Spleen (tissue), 7 donors: ENCODE results near the gene TET3.

ENCODE experiments used
- POLR2A ChIP-seq, 3 donors: fragments of 450-650 bp; IDR thresholded peaks; one replicate each; pipeline ENCODE4 v1.5.1; 2017; ENCODE audit warnings: antibody characterized with exemption in 3 of 3, mild to moderate bottlenecking in 1 of 3
- POLR2AphosphoS5 ChIP-seq, 3 donors: sonication (generic); formaldehyde crosslinking; IDR thresholded peaks; one replicate each; pipeline ENCODE4 v1.5.1; 2017; ENCODE audit warnings: antibody characterized with exemption in 3 of 3
- TF ChIP-seq, protein P1 (sequence below), 11 experiments: fragments of 200-600 bp in 7 of 11; fragments of 450-650 bp in 4 of 11; sonication (generic) in 4 of 11; IDR thresholded peaks in 8 of 11; conservative IDR thresholded peaks in 3 of 11; 1 replicate in 7 of 11; 2 replicates in 4 of 11; pipeline versions ENCODE4 v1.4.0 to v1.8.0; 2016 to 2021; ENCODE audit warnings: antibody characterized with exemption in 11 of 11, inconsistent platforms in 4 of 11, mild to moderate bottlenecking in 1 of 11
- donor health status: DM: no; HTN: no; CAD: no; lungs with moderate emphysema.
- donor health status: DM: no; HTN: no; CAD: no.
- donor health status: DM: no; HTN: no; CAD: no.

DNA sequence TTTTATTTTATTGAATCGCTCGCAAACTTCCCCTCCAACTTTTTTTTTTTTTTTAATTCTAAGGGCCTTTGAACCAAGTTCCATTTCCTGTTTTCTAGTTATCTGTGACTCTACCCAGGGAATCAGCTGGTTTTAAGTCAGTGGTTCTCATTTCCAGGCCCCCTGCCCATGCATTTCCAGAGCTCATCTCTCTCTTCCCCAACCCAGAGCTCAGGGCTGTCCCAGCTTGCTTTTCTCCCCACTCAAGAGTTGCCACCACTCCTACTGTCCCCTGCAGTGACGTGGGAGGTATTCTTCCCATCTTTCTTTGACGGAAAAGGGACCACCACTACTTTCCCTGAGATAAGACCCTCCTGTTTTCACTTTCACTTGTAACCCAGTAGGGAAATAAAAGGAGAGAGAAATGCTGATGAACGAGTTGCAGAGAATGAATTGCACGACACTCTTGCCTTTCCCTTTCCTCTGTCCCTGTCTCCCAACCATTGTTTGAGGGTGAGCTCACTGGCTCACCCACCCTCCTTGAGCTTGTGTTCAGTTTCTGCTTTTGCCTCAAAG lies 42.1 kb downstream of the TET3 start:
- TF ChIP-seq, protein P1, sequence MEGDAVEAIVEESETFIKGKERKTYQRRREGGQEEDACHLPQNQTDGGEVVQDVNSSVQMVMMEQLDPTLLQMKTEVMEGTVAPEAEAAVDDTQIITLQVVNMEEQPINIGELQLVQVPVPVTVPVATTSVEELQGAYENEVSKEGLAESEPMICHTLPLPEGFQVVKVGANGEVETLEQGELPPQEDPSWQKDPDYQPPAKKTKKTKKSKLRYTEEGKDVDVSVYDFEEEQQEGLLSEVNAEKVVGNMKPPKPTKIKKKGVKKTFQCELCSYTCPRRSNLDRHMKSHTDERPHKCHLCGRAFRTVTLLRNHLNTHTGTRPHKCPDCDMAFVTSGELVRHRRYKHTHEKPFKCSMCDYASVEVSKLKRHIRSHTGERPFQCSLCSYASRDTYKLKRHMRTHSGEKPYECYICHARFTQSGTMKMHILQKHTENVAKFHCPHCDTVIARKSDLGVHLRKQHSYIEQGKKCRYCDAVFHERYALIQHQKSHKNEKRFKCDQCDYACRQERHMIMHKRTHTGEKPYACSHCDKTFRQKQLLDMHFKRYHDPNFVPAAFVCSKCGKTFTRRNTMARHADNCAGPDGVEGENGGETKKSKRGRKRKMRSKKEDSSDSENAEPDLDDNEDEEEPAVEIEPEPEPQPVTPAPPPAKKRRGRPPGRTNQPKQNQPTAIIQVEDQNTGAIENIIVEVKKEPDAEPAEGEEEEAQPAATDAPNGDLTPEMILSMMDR (IDR thresholded peaks at IDR 0.05 in 8 of 11, conservative IDR thresholded peaks at IDR 0.05 in 3 of 11) = no peak
- TF ChIP-seq POLR2A (IDR thresholded peaks at IDR 0.05) (no peak), POLR2AphosphoS5 (IDR thresholded peaks at IDR 0.05) (no peak)
